ENCODE data around the gene ECE1. TPM values are rescaled to one million over a fixed set of nuclear protein-coding genes. Genes with fewer than 3 reads are reported as not detected.

The ECE1 gene
- total RNA-seq, 2 donors from 2014 or later, result 99.0 to 149 TPM

- Histone ChIP-seq H3K36me3 (no peaks in the 10 kb centered on the region), H3K4me3 (no peak overlapping the region), H3K27me3 (no peaks in the 10 kb centered on the region), H3K9ac (ENCODE audit: low read depth in 2 of 2, low read length in 2 of 2) (peak overlapping the region in 1 of 2 donors; percentile 30), H3K4me1 (peaks cover 5% of the 10 kb centered on the region), H3K9me3 (no peaks in the 10 kb centered on the region), H3K27ac (peak overlapping the region; percentile 79)
- peak; percentile 64 for DNase-seq
- TF ChIP-seq CTCF (IDR thresholded peaks at IDR 0.05), result no peak
- intact Hi-C loops (cut with DNase I), result loop anchor here (5.0 kb wide), 1 partner anchor 43 kb away; no protein-coding TSS in a partner anchor
These were observed 4.2 kb upstream of the ECE1 start for GRCh38 chr1:21294266-21294989.

- H3K9ac ChIP-seq (ENCODE audit: low read depth in 2 of 2, low read length in 2 of 2), result peak overlapping the region; percentile 30 to 33
These were observed 3.4 kb upstream of the ECE1 start for GRCh38 chr1:21293537-21294265.

GRCh38 chr1:21292984-21293536, 2.8 kb upstream of the ECE1 start:
- no peak for TF ChIP-seq CTCF (IDR thresholded peaks at IDR 0.05)
- H3K36me3 ChIP-seq, result no peaks in the 10 kb centered on the region
- no peaks in the 10 kb centered on the region for H3K9me3 ChIP-seq
- no peaks in the 10 kb centered on the region for H3K4me1 ChIP-seq
- intact Hi-C loops (cut with DNase I), result loop anchor here (5.0 kb wide), 1 partner anchor 44 kb away; no protein-coding TSS in a partner anchor
- no peak overlapping the region for H3K4me3 ChIP-seq
- peak overlapping the region; percentile 30 to 33 for H3K9ac ChIP-seq (ENCODE audit: low read depth in 2 of 2, low read length in 2 of 2)
- no peaks in the 10 kb centered on the region for H3K27me3 ChIP-seq
- peak overlapping the region; percentile 79 for H3K27ac ChIP-seq
- no peak for DNase-seq

More at GRCh38 chr1:21293537-21294265, 3.4 kb upstream of the ECE1 start:
- Histone ChIP-seq H3K27ac (peak overlapping the region; percentile 79), H3K4me3 (no peak overlapping the region), H3K4me1 (peaks cover 5% of the 10 kb centered on the region), H3K9me3 (no peaks in the 10 kb centered on the region), H3K36me3 (no peaks in the 10 kb centered on the region), H3K27me3 (no peaks in the 10 kb centered on the region)
- TF ChIP-seq CTCF (IDR thresholded peaks at IDR 0.05), result no peak
- DNase-seq, result no peak
- intact Hi-C loops (cut with DNase I), result loop anchor here (5.0 kb wide), 1 partner anchor 44 kb away; no protein-coding TSS in a partner anchor

- Histone ChIP-seq H3K9ac (ENCODE audit: low read depth in 2 of 2, low read length in 2 of 2) (no peak overlapping the region), H3K36me3 (no peaks in the 10 kb centered on the region), H3K9me3 (no peaks in the 10 kb centered on the region), H3K27ac (peak overlapping the region; percentile 79), H3K4me1 (no peaks in the 10 kb centered on the region), H3K27me3 (no peaks in the 10 kb centered on the region), H3K4me3 (no peak overlapping the region)
- no peak for TF ChIP-seq CTCF (IDR thresholded peaks at IDR 0.05)
- DNase-seq, result no peak
- intact Hi-C loops (cut with DNase I), result loop anchor here (5.0 kb wide), 1 partner anchor 45 kb away; no protein-coding TSS in a partner anchor
These were observed 2.3 kb upstream of the ECE1 start for GRCh38 chr1:21292503-21292983.

GRCh38 chr1:21291964-21292363, 1.7 kb upstream of the ECE1 start:
- Histone ChIP-seq H3K4me3 (no peak overlapping the region), H3K9me3 (no peaks in the 10 kb centered on the region), H3K27ac (no peak overlapping the region), H3K9ac (ENCODE audit: low read depth in 2 of 2, low read length in 2 of 2) (no peak overlapping the region), H3K36me3 (no peaks in the 10 kb centered on the region), H3K27me3 (no peaks in the 10 kb centered on the region), H3K4me1 (no peaks in the 10 kb centered on the region)
- DNase-seq, result no peak
- no peak for TF ChIP-seq CTCF (IDR thresholded peaks at IDR 0.05)
- intact Hi-C loops (cut with DNase I), result loop anchor here (5.0 kb wide), 1 partner anchor 45 kb away; no protein-coding TSS in a partner anchor
